HepG2 (cell line): Measurements from ENCODE around the gene IER2. TPM values are rescaled to one million over a fixed set of nuclear protein-coding genes. Genes with fewer than 3 reads are reported as not detected.

Experiments used
- CENPT ChIP-seq: sonication (generic); formaldehyde crosslinking; IDR thresholded peaks from 2 replicates; pipeline ENCODE4 v1.8.0; 2022; ENCODE audit warnings: low read depth, mild to moderate bottlenecking, moderate library complexity, missing genetic modification reagents
- DNMT3B ChIP-seq: conservative IDR thresholded peaks from 2 replicates; pipeline ENCODE4 v1.6.1; 2016; ENCODE audit warnings: missing biosample characterization, control low read depth
- FOXM1 ChIP-seq: sonication (generic); formaldehyde crosslinking; IDR thresholded peaks from 2 replicates; pipeline ENCODE4 v1.5.0; 2020; ENCODE audit warnings: missing genetic modification reagents
- GZF1 ChIP-seq: sonication (generic); formaldehyde crosslinking; IDR thresholded peaks from 2 replicates; pipeline ENCODE4 v1.5.1; 2020; ENCODE audit warnings: mild to moderate bottlenecking, missing genetic modification reagents
- PLRG1 ChIP-seq: fragments of 450-650 bp; conservative IDR thresholded peaks from 2 replicates; pipeline ENCODE4 v1.6.1; 2016
- PPARG ChIP-seq: conservative IDR thresholded peaks from 2 replicates; pipeline ENCODE4 v1.6.1; 2016; ENCODE audit warnings: missing biosample characterization, missing genetic modification reagents
- PTBP1 ChIP-seq: fragments of 200-400 bp; formaldehyde crosslinking; IDR thresholded peaks from 2 replicates; pipeline ENCODE4 v1.6.1; 2018; ENCODE audit warnings: low read length, low read depth; ENCODE audit not compliant: poor library complexity, severe bottlenecking
- SMYD3 ChIP-seq: sonication (generic); formaldehyde crosslinking; IDR thresholded peaks from 2 replicates; pipeline ENCODE4 v1.8.1; 2023; ENCODE audit warnings: mild to moderate bottlenecking, missing genetic modification reagents
- TCF7 ChIP-seq: sonication (generic); IDR thresholded peaks from 2 replicates; pipeline ENCODE4 v1.6.1; 2016; ENCODE audit warnings: antibody characterized with exemption, low read depth
- ZIK1 ChIP-seq: sonication (generic); formaldehyde crosslinking; IDR thresholded peaks from 2 replicates; pipeline ENCODE4 v1.5.0; 2020; ENCODE audit warnings: mild to moderate bottlenecking, low read depth, missing genetic modification reagents, borderline replicate concordance
- ZNF207 ChIP-seq: fragments of 450-650 bp; IDR thresholded peaks from 2 replicates; pipeline ENCODE4 v1.6.1; 2016; ENCODE audit warnings: antibody characterized with exemption, borderline replicate concordance
- ZNF292 ChIP-seq: sonication (generic); formaldehyde crosslinking; IDR thresholded peaks from 2 replicates; pipeline ENCODE4 v1.8.1; 2022; ENCODE audit warnings: mild to moderate bottlenecking, low read depth, missing genetic modification reagents, borderline replicate concordance
- ZNF441 ChIP-seq: sonication (generic); formaldehyde crosslinking; IDR thresholded peaks from 2 replicates; pipeline ENCODE4 v1.7.0; 2021; ENCODE audit warnings: missing genetic modification reagents, borderline replicate concordance
- ZNF510 ChIP-seq: sonication (generic); formaldehyde crosslinking; IDR thresholded peaks from 2 replicates; pipeline ENCODE4 v1.4.0; 2020; ENCODE audit warnings: low read depth, mild to moderate bottlenecking, missing genetic modification reagents
- ZNF549 ChIP-seq: sonication (generic); formaldehyde crosslinking; IDR thresholded peaks from 2 replicates; pipeline ENCODE4 v1.5.0; 2020; ENCODE audit warnings: missing genetic modification reagents
- ZNF577 ChIP-seq: sonication (generic); formaldehyde crosslinking; IDR thresholded peaks from 2 replicates; pipeline ENCODE4 v1.4.0; 2020; ENCODE audit warnings: mild to moderate bottlenecking, low read depth, missing genetic modification reagents, borderline replicate concordance
- ZNF607 ChIP-seq: sonication (generic); formaldehyde crosslinking; IDR thresholded peaks from 2 replicates; pipeline ENCODE4 v1.5.1; 2020; ENCODE audit warnings: missing genetic modification reagents, mild to moderate bottlenecking, borderline replicate concordance
- ZNF670 ChIP-seq: sonication (generic); formaldehyde crosslinking; IDR thresholded peaks from 2 replicates; pipeline ENCODE4 v1.8.0; 2022; ENCODE audit warnings: mild to moderate bottlenecking, missing genetic modification reagents, borderline replicate concordance
- ZSCAN20 ChIP-seq: sonication (generic); formaldehyde crosslinking; IDR thresholded peaks from 2 replicates; pipeline ENCODE4 v1.4.0; 2020; ENCODE audit warnings: missing genetic modification reagents, mild to moderate bottlenecking, borderline replicate concordance
- polyA plus RNA-seq, 8 experiments: library from polyadenylated mRNA; depleted of rRNA in 3 of 8; stranded (reverse) in 7 of 8; unstranded in 1 of 8; fragments of >200 nt; fragmentation: Illumina TruSeq in 4 of 8; extraction: Trizol in 4 of 8; gene quantifications; 2 replicates each; pipeline versions ENCODE4 v1.2.1 to v1.2.3, GENCODE V29; 2011 to 2016; ENCODE audit warnings: low read depth in 4 of 8, missing spikeins in 1 of 8, mixed read lengths in 1 of 8; ENCODE audit not compliant: insufficient read depth in 1 of 8
- total RNA-seq, 5 experiments: library from RNA; depleted of rRNA; stranded (reverse); fragments of >200 nt; fragmentation: Illumina TruSeq; extraction: Trizol; gene quantifications; 2 replicates each; pipeline ENCODE4 v1.2.3, GENCODE V29; 2016; ENCODE audit warnings: low read depth in 1 of 5
- TF ChIP-seq, protein P1 (sequence below): sonication (generic); formaldehyde crosslinking; IDR thresholded peaks from 2 replicates; pipeline ENCODE4 v1.5.0; 2020; ENCODE audit warnings: mild to moderate bottlenecking, missing genetic modification reagents, borderline replicate concordance
- TF ChIP-seq, protein P2 (sequence below): sonication (generic); formaldehyde crosslinking; IDR thresholded peaks from 2 replicates; pipeline ENCODE4 v1.4.0; 2020; ENCODE audit warnings: low read depth, mild to moderate bottlenecking, missing genetic modification reagents
- TF ChIP-seq, protein P3 (sequence below): sonication (generic); formaldehyde crosslinking; IDR thresholded peaks from 2 replicates; pipeline ENCODE4 v1.8.1; 2023; ENCODE audit warnings: mild to moderate bottlenecking, missing genetic modification reagents, borderline replicate concordance
- TF ChIP-seq, protein P4 (sequence below): IDR thresholded peaks from 2 replicates; pipeline ENCODE4 v1.6.1; 2012; ENCODE audit warnings: inconsistent platforms

The IER2 gene
- total and polyA plus RNA-seq, 2 of the 13 experiments (the other 11 are each of a cell fraction or from before 2014, with no cell fraction given), result 10.1 to 14.3 TPM

DNA sequence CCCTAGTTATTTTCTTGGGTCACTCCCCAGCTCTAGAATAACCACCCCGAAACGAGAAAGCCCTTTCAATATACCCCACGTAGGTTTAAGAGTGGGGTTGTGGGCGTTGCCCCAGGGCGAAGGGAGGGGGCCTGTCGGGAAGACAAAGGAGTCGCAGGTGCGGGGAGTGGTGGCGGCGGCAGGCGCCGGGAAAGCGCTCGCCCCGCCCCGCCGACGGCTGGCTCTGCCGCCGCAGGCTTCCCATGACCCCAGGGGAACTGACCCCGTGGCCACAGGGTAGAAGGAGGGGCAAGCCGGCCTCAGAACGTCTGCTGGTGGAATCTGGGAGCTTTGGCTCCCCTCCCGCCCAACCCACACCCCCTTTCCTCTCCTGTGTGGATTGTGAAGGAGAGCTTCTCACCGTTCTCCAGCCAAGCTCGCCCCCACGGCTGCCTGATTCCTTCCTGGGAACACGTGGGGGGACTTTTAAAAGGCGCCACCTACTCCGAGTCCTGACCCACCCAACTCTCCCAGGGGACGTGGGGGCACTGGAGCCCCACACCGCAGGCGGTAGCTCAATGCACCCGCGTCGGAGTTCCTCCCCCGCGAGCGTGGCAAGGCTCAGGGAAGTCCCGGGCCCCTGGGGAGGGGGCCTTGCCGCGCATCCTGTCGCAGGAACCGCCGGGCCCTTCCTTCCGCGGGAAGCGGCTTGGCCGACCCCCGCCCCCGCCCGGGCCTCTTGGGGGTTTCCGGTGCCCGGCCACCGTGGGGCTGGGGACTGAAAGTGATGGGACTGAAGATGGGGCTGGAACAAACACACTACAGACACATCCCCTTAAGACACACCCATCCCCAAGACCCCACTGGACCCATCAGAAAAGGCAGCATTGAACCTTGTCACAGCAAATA is 5.5 kb downstream of the IER2 start (continued):
- TF ChIP-seq, protein P1, sequence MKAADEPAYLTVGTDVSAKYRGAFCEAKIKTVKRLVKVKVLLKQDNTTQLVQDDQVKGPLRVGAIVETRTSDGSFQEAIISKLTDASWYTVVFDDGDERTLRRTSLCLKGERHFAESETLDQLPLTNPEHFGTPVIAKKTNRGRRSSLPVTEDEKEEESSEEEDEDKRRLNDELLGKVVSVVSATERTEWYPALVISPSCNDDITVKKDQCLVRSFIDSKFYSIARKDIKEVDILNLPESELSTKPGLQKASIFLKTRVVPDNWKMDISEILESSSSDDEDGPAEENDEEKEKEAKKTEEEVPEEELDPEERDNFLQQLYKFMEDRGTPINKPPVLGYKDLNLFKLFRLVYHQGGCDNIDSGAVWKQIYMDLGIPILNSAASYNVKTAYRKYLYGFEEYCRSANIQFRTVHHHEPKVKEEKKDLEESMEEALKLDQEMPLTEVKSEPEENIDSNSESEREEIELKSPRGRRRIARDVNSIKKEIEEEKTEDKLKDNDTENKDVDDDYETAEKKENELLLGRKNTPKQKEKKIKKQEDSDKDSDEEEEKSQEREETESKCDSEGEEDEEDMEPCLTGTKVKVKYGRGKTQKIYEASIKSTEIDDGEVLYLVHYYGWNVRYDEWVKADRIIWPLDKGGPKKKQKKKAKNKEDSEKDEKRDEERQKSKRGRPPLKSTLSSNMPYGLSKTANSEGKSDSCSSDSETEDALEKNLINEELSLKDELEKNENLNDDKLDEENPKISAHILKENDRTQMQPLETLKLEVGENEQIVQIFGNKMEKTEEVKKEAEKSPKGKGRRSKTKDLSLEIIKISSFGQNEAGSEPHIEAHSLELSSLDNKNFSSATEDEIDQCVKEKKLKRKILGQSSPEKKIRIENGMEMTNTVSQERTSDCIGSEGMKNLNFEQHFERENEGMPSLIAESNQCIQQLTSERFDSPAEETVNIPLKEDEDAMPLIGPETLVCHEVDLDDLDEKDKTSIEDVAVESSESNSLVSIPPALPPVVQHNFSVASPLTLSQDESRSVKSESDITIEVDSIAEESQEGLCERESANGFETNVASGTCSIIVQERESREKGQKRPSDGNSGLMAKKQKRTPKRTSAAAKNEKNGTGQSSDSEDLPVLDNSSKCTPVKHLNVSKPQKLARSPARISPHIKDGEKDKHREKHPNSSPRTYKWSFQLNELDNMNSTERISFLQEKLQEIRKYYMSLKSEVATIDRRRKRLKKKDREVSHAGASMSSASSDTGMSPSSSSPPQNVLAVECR (CRISPR knock-in tag), result no peak; the same call in 1 of the 2 replicates
- TF ChIP-seq ZIK1 (CRISPR knock-in tag), result no peak
- TF ChIP-seq FOXM1, result no peak
- no peak for TF ChIP-seq ZNF510
- peak; percentile 66; the same call in 1 of the 2 replicates for TF ChIP-seq ZNF670 (CRISPR knock-in tag)
- no peak for TF ChIP-seq CENPT (CRISPR knock-in tag)
- TF ChIP-seq PPARG (CRISPR knock-in tag), result peak; percentile 9; the same call in 1 of the 2 replicates
- TF ChIP-seq SMYD3 (CRISPR knock-in tag), result no peak
- TF ChIP-seq GZF1 (CRISPR knock-in tag), result no peak
- TF ChIP-seq, protein P2, sequence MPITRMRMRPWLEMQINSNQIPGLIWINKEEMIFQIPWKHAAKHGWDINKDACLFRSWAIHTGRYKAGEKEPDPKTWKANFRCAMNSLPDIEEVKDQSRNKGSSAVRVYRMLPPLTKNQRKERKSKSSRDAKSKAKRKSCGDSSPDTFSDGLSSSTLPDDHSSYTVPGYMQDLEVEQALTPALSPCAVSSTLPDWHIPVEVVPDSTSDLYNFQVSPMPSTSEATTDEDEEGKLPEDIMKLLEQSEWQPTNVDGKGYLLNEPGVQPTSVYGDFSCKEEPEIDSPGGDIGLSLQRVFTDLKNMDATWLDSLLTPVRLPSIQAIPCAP (CRISPR knock-in tag), result no peak
- TF ChIP-seq ZSCAN20 (CRISPR knock-in tag), result no peak
- no peak for TF ChIP-seq ZNF549 (CRISPR knock-in tag)
- TF ChIP-seq PTBP1, result no peak
- no peak for TF ChIP-seq PLRG1
- TF ChIP-seq DNMT3B (CRISPR knock-in tag), result no peak
- TF ChIP-seq ZNF577, result no peak
- TF ChIP-seq, protein P3, sequence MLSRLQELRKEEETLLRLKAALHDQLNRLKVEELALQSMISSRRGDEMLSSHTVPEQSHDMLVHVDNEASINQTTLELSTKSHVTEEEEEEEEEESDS (CRISPR knock-in tag), result no peak
- TF ChIP-seq, protein P4, sequence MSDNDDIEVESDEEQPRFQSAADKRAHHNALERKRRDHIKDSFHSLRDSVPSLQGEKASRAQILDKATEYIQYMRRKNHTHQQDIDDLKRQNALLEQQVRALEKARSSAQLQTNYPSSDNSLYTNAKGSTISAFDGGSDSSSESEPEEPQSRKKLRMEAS, result peak; percentile 39; the same call in 1 of the 2 replicates
- peak; percentile 56; the same call in 1 of the 2 replicates for TF ChIP-seq ZNF607 (CRISPR knock-in tag)
- peak; percentile 48; the same call in 1 of the 2 replicates for TF ChIP-seq ZNF441
- TF ChIP-seq ZNF207, result no peak
- TF ChIP-seq TCF7, result peak; percentile 3; the same call in 1 of the 2 replicates
- TF ChIP-seq ZNF292, result no peak
